ENCODE data around the gene MAP3K13. TPM values are rescaled to one million over a fixed set of nuclear protein-coding genes. Genes with fewer than 3 reads are reported as not detected.
"Not testable (repeated sequence)": the region's sequence is repeated elsewhere in the genome, so short reads cannot be mapped to it uniquely, and the experiment has no call there.

Gene MAP3K13
- total and polyA plus RNA-seq, 5 experiments from 2014 or later = 11.7 to 55.7 (median 44.2) TPM

- H3K36me3 Mint-ChIP-seq, POLR2A ChIA-PET, H3K4me3 Mint-ChIP-seq, H3K4me1 Mint-ChIP-seq, DNase-seq, ATAC-seq: not testable (repeated sequence)
- peaks cover 0 to 16% (median 3%) of the 10 kb centered on the region in 9 donors for H3K9me3 Mint-ChIP-seq
- H3K27me3 Mint-ChIP-seq = peaks cover 0 to 13% (median 6%) of the 10 kb centered on the region in 5 donors
- H3K27ac Mint-ChIP-seq = peak overlapping the region in 1 of 10 donors; percentile 61
Observed at GRCh38 chr3:185386515-185386914, 23.6 kb downstream of the MAP3K13 start.

- POLR2A ChIA-PET = interaction anchor here (0.6 kb wide), 1 partner anchor 29 kb away, joined by 3 read pairs; no protein-coding TSS in a partner anchor
- ATAC-seq = no peak
- Mint-ChIP-seq H3K4me1 (no peaks in the 10 kb centered on the region), H3K36me3 (no peaks in the 10 kb centered on the region), H3K27ac (no peak overlapping the region), H3K9me3 (peaks cover 0 to 16% (median 3%) of the 10 kb centered on the region in 9 donors), H3K27me3 (peaks cover 0 to 13% (median 6%) of the 10 kb centered on the region in 5 donors), H3K4me3 (no peak overlapping the region)
- no peak for DNase-seq
Observed at GRCh38 chr3:185387646-185388045, 24.7 kb downstream of the MAP3K13 start.

GRCh38 chr3:185393055-185393454 lies 30.1 kb downstream of the MAP3K13 start:
- H3K36me3 Mint-ChIP-seq = no peaks in the 10 kb centered on the region
- H3K9me3 Mint-ChIP-seq = no peaks in the 10 kb centered on the region
- H3K27ac Mint-ChIP-seq = no peak overlapping the region
- POLR2A ChIA-PET = no interaction called here
- H3K27me3 Mint-ChIP-seq = peaks cover 0 to 5% (median 0%) of the 10 kb centered on the region in 5 donors
- ATAC-seq (no peak), DNase-seq (no peak)
- H3K4me3 Mint-ChIP-seq = no peak overlapping the region
- H3K4me1 Mint-ChIP-seq = no peaks in the 10 kb centered on the region

GRCh38 chr3:185397676-185398075 lies 34.7 kb downstream of the MAP3K13 start:
- H3K27ac Mint-ChIP-seq = no peak overlapping the region
- H3K4me3 Mint-ChIP-seq = no peak overlapping the region
- no peaks in the 10 kb centered on the region for H3K4me1 Mint-ChIP-seq
- no peak for DNase-seq
- ATAC-seq = no peak
- H3K27me3 Mint-ChIP-seq = peaks cover 0 to 5% (median 2%) of the 10 kb centered on the region in 5 donors
- POLR2A ChIA-PET = no interaction called here
- H3K9me3 Mint-ChIP-seq = no peaks in the 10 kb centered on the region
- H3K36me3 Mint-ChIP-seq = no peaks in the 10 kb centered on the region

GRCh38 chr3:185399737-185400667 lies 37.1 kb downstream of the MAP3K13 start:
- POLR2A ChIA-PET = no interaction called here
- Mint-ChIP-seq H3K27me3 (peaks cover 0 to 5% (median 2%) of the 10 kb centered on the region in 5 donors), H3K36me3 (no peaks in the 10 kb centered on the region), H3K27ac (no peak overlapping the region), H3K9me3 (no peaks in the 10 kb centered on the region), H3K4me1 (no peaks in the 10 kb centered on the region), H3K4me3 (no peak overlapping the region)
- DNase-seq = no peak
- no peak for ATAC-seq

GRCh38 chr3:185400866-185401265 lies 37.9 kb downstream of the MAP3K13 start:
- ATAC-seq = no peak
- Mint-ChIP-seq H3K36me3 (no peaks in the 10 kb centered on the region), H3K27me3 (peaks cover 0 to 8% (median 2%) of the 10 kb centered on the region in 5 donors), H3K27ac (no peak overlapping the region), H3K4me3 (no peak overlapping the region), H3K4me1 (no peaks in the 10 kb centered on the region), H3K9me3 (no peaks in the 10 kb centered on the region)
- DNase-seq = no peak
- POLR2A ChIA-PET = no interaction called here

GRCh38 chr3:185401319-185401955 lies 38.5 kb downstream of the MAP3K13 start:
- Mint-ChIP-seq H3K36me3 (no peaks in the 10 kb centered on the region), H3K27me3 (peaks cover 0 to 8% (median 2%) of the 10 kb centered on the region in 5 donors), H3K4me3 (no peak overlapping the region), H3K9me3 (no peaks in the 10 kb centered on the region), H3K27ac (no peak overlapping the region), H3K4me1 (no peaks in the 10 kb centered on the region)
- no peak for ATAC-seq
- no peak for DNase-seq
- POLR2A ChIA-PET = no interaction called here

GRCh38 chr3:185402561-185402960 lies 39.6 kb downstream of the MAP3K13 start:
- ATAC-seq (no peak), DNase-seq (no peak)
- Mint-ChIP-seq H3K4me3 (no peak overlapping the region), H3K4me1 (no peaks in the 10 kb centered on the region), H3K27ac (no peak overlapping the region), H3K27me3 (peaks cover 0 to 8% (median 2%) of the 10 kb centered on the region in 5 donors), H3K36me3 (no peaks in the 10 kb centered on the region), H3K9me3 (no peaks in the 10 kb centered on the region)
- POLR2A ChIA-PET = no interaction called here

GRCh38 chr3:185403002-185403401 lies 40.1 kb downstream of the MAP3K13 start:
- H3K4me3 Mint-ChIP-seq = no peak overlapping the region
- H3K36me3 Mint-ChIP-seq = no peaks in the 10 kb centered on the region
- H3K27ac Mint-ChIP-seq = no peak overlapping the region
- DNase-seq (no peak), ATAC-seq (no peak)
- H3K4me1 Mint-ChIP-seq = no peaks in the 10 kb centered on the region
- POLR2A ChIA-PET = no interaction called here
- H3K9me3 Mint-ChIP-seq = no peaks in the 10 kb centered on the region
- H3K27me3 Mint-ChIP-seq = peaks cover 0 to 7% (median 0%) of the 10 kb centered on the region in 5 donors

GRCh38 chr3:185405243-185405642 lies 42.3 kb downstream of the MAP3K13 start:
- Mint-ChIP-seq H3K4me1 (no peaks in the 10 kb centered on the region), H3K27ac (no peak overlapping the region), H3K9me3 (no peaks in the 10 kb centered on the region), H3K4me3 (no peak overlapping the region), H3K36me3 (no peaks in the 10 kb centered on the region), H3K27me3 (peaks cover 0 to 5% (median 4%) of the 10 kb centered on the region in 5 donors)
- ATAC-seq (no peak), DNase-seq (no peak)
- POLR2A ChIA-PET = no interaction called here

GRCh38 chr3:185405664-185406063 lies 42.7 kb downstream of the MAP3K13 start:
- Mint-ChIP-seq H3K9me3 (no peaks in the 10 kb centered on the region), H3K4me1 (no peaks in the 10 kb centered on the region), H3K4me3 (no peak overlapping the region), H3K36me3 (no peaks in the 10 kb centered on the region), H3K27ac (no peak overlapping the region), H3K27me3 (peaks cover 0 to 5% (median 4%) of the 10 kb centered on the region in 5 donors)
- POLR2A ChIA-PET = no interaction called here
- no peak for DNase-seq
- ATAC-seq = no peak

- Mint-ChIP-seq H3K4me3 (no peak overlapping the region), H3K27me3 (peaks cover 0 to 5% (median 4%) of the 10 kb centered on the region in 5 donors), H3K36me3 (no peaks in the 10 kb centered on the region), H3K9me3 (no peaks in the 10 kb centered on the region), H3K4me1 (no peaks in the 10 kb centered on the region), H3K27ac (no peak overlapping the region)
- POLR2A ChIA-PET = no interaction called here
- ATAC-seq = no peak
- DNase-seq = no peak
Observed at GRCh38 chr3:185406121-185406620, 43.2 kb downstream of the MAP3K13 start.

GRCh38 chr3:185409957-185410356 lies 47.0 kb downstream of the MAP3K13 start:
- Mint-ChIP-seq H3K9me3 (no peaks in the 10 kb centered on the region), H3K27me3 (peaks cover 0 to 4% (median 2%) of the 10 kb centered on the region in 5 donors), H3K27ac (no peak overlapping the region), H3K4me1 (no peaks in the 10 kb centered on the region), H3K36me3 (no peaks in the 10 kb centered on the region), H3K4me3 (no peak overlapping the region)
- POLR2A ChIA-PET = no interaction called here
- DNase-seq = no peak
- ATAC-seq = no peak

Measured in naive thymus-derived CD8-positive, alpha-beta T cell (primary cell).